Mesodermal cell (in vitro differentiated cells): ENCODE results near the gene GATA5. TPM values are rescaled to one million over a fixed set of nuclear protein-coding genes. Genes with fewer than 3 reads are reported as not detected.

ENCODE experiments used
- H3K27ac ChIP-seq: 2 replicates; pipeline ENCODE4 v1.7.0; 2013; ENCODE audit warnings: mild to moderate bottlenecking, low read depth, low read length, moderate library complexity; ENCODE audit not compliant: severe bottlenecking
- H3K36me3 ChIP-seq: 2 replicates; pipeline ENCODE4 v1.7.1; 2013; ENCODE audit warnings: mild to moderate bottlenecking, low read length, moderate library complexity; ENCODE audit not compliant: control insufficient read depth, insufficient read depth
- H3K4me1 ChIP-seq: one replicate; pipeline ENCODE4 v1.7.1; 2013; ENCODE audit warnings: mild to moderate bottlenecking, low read length; ENCODE audit not compliant: insufficient read depth, control insufficient read depth, poor library complexity, severe bottlenecking
- H3K4me3 ChIP-seq: 2 replicates; pipeline ENCODE4 v1.7.0; 2013; ENCODE audit warnings: low read length, control low read depth, mild to moderate bottlenecking; ENCODE audit not compliant: insufficient read depth, poor library complexity, severe bottlenecking; ENCODE audit errors: extremely low read depth
- H3K9me3 ChIP-seq: 2 replicates; pipeline ENCODE4 v1.7.1; 2013; ENCODE audit warnings: mild to moderate bottlenecking, low read length, moderate library complexity; ENCODE audit not compliant: control insufficient read depth
- WGBS, 2 experiments: methylation state at CpG; one replicate each; pipeline ENCODE4 v1.1.5; 2013; ENCODE audit warnings: missing lambda C conversion rate in 2 of 2; ENCODE audit not compliant: insufficient coverage in 2 of 2; 5-methylcytosine and 5-hydroxymethylcytosine counted together
- polyA plus RNA-seq, 2 experiments: library from polyadenylated mRNA; stranded (reverse); fragments of 50-300 nt; gene quantifications; one replicate each; pipeline ENCODE4 v1.2.3, GENCODE V29; 2013

GATA5 gene, protein sequence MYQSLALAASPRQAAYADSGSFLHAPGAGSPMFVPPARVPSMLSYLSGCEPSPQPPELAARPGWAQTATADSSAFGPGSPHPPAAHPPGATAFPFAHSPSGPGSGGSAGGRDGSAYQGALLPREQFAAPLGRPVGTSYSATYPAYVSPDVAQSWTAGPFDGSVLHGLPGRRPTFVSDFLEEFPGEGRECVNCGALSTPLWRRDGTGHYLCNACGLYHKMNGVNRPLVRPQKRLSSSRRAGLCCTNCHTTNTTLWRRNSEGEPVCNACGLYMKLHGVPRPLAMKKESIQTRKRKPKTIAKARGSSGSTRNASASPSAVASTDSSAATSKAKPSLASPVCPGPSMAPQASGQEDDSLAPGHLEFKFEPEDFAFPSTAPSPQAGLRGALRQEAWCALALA
- 18.4 TPM for polyA plus RNA-seq (2013, experiment 1 of 2)
- polyA plus RNA-seq (2013, experiment 2 of 2), result 18.3 TPM

DNA sequence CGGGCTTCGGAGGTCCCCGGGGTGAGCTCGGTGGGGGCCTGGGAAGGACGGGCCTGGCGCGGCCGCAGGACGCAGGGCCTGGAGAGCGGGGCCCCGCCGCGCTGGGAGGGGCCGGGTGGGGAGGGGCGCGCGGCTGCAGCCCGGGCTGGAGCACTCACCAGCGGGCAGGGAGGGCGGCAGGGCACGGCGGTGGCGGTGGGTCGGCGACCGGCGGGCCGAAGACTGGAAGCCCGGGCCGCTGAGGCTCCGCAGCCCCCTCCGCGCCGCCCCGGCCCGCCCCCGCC lies at the start of gene GATA5:
GATA5 (minus strand) TSS at position 224 of the 284 bp plus-strand sequence. CDS start 474 bp downstream, outside the sequence.
- Histone ChIP-seq H3K9me3 (no peaks in the 10 kb centered on the region), H3K4me3 (peak within 1 kb of the TSS; percentile 55), H3K4me1 (peaks cover 10% of the 10 kb centered on the region), H3K36me3 (no peaks in the 10 kb centered on the region), H3K27ac (peak within 1 kb of the TSS; percentile 16)
- 0% methylated on average over 18 to 34 of the region's 37 CpGs for WGBS, 2 experiments

DNA sequence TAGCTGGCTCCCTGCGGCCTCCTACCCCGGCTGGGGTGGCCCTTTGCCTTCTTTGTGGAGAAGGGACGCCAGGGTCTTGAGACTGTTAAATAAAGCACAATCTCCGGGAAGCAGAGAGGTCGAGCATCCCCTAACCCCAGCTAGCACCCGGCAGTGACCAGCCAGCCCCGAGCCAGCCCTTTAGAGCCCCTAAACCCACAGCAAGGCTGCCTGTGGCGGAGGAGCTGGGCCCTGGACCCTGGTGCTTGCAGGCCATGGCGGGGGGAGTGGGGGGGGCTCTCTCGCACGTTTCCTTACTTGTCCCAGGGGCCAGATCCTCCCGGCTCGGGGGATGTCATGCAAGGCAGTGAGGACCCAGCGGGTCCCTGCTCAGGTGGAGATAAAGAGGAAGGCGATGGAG lies 49.2 kb upstream of the GATA5 start:
- Histone ChIP-seq H3K4me3 (no peak overlapping the region), H3K27ac (peak overlapping the region; percentile 37), H3K36me3 (no peaks in the 10 kb centered on the region), H3K9me3 (no peaks in the 10 kb centered on the region), H3K4me1 (peaks cover 26% of the 10 kb centered on the region)
- WGBS, 2 experiments, result 74 to 83% methylated on average over 5 to 14 of the region's 15 CpGs

DNA sequence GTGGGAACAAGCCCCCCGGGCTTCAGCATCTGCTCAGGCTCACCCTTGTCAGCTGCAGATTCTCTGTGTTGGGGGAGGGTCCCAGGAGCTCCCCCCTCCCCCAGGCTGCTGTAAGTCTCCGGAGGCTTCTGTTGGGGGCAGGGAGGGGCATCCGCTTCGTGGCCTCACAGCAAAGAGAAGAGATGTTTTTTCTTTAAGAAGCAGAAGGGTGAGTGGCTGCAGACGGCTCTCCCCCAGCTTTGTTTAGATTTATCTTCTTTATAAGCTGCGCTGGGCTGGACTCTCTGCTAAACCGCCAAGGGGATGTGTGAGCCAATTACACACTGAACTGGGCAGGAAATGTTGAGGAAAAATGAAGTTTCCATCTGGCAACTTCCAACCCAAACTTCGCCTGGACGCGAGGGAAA lies 48.7 kb upstream of the GATA5 start:
- H3K27ac ChIP-seq, result peak overlapping the region; percentile 37
- no peak overlapping the region for H3K4me3 ChIP-seq
- no peaks in the 10 kb centered on the region for H3K36me3 ChIP-seq
- WGBS, 2 experiments, result 37 to 43% methylated on average over 5 to 7 of the region's 10 CpGs
- peaks cover 22% of the 10 kb centered on the region for H3K4me1 ChIP-seq
- no peaks in the 10 kb centered on the region for H3K9me3 ChIP-seq

DNA sequence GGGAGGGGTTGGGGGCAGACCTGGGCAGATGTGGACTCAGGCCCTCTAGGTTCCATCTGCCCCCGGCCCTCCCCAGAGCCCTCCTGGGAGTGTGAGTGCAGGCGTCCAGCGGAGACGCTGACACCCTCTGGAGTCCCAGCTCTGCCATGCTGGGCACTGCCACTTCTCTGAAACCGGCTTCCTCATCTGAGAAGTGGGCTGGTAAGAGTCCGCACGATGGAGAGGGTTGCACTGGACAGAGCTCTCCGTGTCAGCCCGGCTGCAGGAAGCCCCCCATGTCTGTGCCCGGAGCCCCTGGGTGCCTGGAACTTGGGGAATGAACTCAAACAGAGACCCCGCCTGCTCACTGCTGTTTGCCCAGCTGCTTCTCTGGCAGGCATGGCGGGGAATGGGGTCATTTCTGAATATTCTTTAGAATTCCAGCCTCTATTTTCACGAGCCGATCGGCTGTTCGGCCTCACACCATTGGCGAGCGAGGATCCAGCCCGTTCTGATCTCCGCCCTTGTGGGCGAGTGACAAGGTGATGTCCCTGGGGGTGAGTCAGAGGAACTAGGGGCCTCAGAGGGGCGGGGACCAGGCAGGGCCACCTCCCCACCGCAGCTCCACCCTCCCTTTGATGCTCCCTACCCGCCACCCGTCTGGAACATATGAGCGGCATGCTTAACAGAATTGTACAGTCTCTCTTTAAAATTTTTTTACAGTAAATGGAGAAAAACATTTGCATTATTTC lies 47.8 kb upstream of the GATA5 start:
- Histone ChIP-seq H3K4me1 (peaks cover 20% of the 10 kb centered on the region), H3K36me3 (no peaks in the 10 kb centered on the region), H3K27ac (no peak overlapping the region), H3K4me3 (no peak overlapping the region), H3K9me3 (no peaks in the 10 kb centered on the region)
- WGBS, 2 experiments, result 52 to 67% methylated on average over 14 to 18 of the region's 26 CpGs

DNA sequence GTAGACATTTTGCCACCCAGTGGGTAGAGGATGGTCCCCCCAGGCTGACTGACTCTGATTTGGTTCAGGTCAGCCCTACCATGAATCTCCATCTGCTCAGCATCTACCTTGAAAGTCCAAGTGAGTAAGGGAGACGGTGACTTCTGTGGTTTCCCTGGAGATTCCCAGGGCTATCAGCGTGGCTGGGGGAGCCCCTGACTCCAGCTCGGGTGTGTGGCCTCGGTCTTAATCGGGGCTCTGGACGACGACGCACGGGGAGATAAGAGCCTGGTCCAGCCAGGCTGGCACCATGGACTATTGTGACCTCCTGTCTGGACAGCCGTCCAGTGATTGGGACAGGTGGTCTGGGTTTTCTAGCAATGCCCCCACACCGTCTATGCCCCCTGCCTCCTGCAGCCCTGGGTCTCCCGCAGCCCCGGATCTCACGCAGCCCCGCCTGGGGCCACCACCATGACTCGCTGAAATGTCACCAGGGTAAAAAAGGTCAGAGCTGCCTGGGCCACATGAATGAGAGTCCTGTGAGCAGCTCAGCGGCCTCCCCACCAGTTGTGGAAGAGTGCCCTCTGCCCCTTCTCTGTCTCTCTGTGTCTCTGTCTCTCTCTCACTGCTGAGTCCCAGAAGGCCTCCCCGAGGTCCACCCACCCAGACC lies 47.1 kb upstream of the GATA5 start:
- H3K27ac ChIP-seq, result no peak overlapping the region
- peaks cover 20% of the 10 kb centered on the region for H3K4me1 ChIP-seq
- H3K36me3 ChIP-seq, result no peaks in the 10 kb centered on the region
- H3K9me3 ChIP-seq, result no peaks in the 10 kb centered on the region
- 78 to 88% methylated on average over 16 to 17 of the region's 18 CpGs for WGBS, 2 experiments
- H3K4me3 ChIP-seq, result no peak overlapping the region

DNA sequence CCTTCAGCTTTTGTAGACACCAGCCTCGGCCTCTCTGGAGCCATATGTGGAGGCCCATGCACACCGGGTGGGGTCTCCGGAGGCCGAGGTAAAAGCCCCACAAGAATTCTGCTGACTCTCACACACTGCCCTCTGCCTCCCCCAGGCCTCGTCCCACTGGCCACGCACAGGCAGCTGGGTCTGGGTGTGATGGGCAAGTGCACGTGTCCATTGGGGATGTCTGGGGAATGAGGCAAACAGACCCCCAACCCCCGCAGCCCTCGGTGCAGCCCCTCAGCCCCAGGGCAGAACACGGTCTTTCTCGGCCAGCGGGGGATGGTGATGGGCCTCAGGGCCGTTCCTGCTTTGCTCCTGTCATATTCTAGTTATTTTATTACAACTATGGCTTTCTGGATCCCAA lies 44.0 kb upstream of the GATA5 start:
- WGBS, 2 experiments, result 82 to 87% methylated on average over 10 to 13 of the region's 13 CpGs
- no peaks in the 10 kb centered on the region for H3K9me3 ChIP-seq
- peaks cover 20% of the 10 kb centered on the region for H3K4me1 ChIP-seq
- no peak overlapping the region for H3K27ac ChIP-seq
- no peaks in the 10 kb centered on the region for H3K36me3 ChIP-seq
- H3K4me3 ChIP-seq, result no peak overlapping the region

DNA sequence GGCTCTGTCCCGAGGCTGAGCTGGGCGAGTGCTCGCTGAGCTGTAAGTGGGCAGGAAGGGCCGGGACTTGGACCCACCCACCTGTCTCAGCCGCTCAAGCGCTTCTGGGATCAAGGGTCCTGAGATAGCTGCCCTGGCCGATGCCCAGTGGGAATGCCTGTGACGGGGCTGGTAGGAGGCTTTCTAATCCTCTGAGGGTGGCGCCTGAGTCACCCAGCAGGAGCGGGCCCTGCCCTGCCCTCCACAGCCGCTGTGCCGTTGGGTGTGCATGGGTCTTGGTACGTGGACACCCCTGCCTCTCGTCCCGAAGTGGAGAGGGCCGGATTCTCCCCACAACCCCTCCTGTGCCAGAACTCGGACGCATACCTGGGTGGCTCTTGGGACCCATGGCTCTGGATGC lies 43.1 kb upstream of the GATA5 start:
- 89 to 96% methylated on average over 10 to 13 of the region's 18 CpGs for WGBS, 2 experiments
- no peaks in the 10 kb centered on the region for H3K9me3 ChIP-seq

DNA sequence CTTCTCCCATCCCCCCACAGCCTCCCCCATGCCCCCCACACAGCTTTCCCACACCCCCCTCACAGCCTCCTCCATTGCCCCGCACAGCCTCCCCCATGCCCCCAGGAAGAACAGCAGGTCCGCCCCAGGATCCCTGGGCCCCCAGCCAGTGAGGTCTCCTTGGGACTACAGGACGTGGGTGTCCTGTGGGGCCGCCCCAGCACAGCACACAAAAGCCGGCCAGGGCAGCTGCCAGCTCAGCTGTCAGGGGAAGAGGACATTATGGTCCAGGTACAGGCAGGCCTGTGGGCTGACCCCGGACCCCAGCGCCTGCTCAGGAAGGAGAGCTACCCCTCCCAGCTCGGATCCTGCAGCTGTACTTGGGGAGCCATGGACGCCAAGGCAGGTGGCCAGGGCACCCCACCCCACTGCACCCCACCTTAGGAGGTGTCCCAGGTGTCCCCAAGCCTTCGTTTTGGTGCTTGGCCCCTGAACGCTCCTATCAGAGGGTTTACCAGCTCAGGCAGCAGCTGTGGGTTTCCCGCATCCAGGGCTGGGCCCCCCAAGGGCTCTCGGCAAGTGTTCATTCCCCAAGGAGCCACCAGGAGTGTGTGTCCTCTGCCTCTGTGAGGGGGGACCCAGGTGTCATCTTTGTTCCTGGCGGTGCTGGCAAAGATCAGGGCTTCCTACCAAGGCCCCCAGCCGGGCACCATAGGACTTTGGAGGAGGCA lies 42.3 kb upstream of the GATA5 start:
- WGBS, 2 experiments, result 93 to 96% methylated on average over 13 of the region's 15 CpGs
- Histone ChIP-seq H3K4me3 (no peak overlapping the region), H3K9me3 (no peaks in the 10 kb centered on the region), H3K36me3 (no peaks in the 10 kb centered on the region), H3K27ac (no peak overlapping the region), H3K4me1 (peaks cover 2% of the 10 kb centered on the region)

More for the DNA sequence above, 43.1 kb upstream of the GATA5 start:
- no peak overlapping the region for H3K4me3 ChIP-seq
- H3K27ac ChIP-seq, result no peak overlapping the region
- peaks cover 11% of the 10 kb centered on the region for H3K4me1 ChIP-seq
- H3K36me3 ChIP-seq, result no peaks in the 10 kb centered on the region

DNA sequence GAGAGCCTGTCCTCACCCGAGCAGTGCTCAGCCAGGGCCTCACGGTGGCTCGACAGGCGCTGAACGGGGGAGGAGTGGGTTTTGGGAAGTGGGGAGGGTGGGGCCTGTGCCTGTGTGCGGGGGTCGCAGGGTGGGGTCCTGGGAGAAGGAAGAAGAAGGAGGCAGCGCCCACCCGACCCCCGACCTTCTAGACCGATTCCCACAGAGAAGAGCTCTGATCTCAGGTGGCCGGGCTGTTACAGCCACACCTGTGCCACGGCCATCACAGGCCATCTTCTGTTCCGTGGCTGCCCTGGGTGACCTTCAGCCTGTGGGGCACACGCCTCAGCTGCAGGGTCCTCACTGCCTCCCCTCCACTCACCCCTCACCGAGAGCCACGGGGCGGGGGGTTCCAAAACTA lies 41.4 kb upstream of the GATA5 start:
- no peak overlapping the region for H3K4me3 ChIP-seq
- no peaks in the 10 kb centered on the region for H3K9me3 ChIP-seq
- H3K4me1 ChIP-seq, result peaks cover 2% of the 10 kb centered on the region
- no peaks in the 10 kb centered on the region for H3K36me3 ChIP-seq
- 84 to 92% methylated on average over 8 to 13 of the region's 18 CpGs for WGBS, 2 experiments
- no peak overlapping the region for H3K27ac ChIP-seq

DNA sequence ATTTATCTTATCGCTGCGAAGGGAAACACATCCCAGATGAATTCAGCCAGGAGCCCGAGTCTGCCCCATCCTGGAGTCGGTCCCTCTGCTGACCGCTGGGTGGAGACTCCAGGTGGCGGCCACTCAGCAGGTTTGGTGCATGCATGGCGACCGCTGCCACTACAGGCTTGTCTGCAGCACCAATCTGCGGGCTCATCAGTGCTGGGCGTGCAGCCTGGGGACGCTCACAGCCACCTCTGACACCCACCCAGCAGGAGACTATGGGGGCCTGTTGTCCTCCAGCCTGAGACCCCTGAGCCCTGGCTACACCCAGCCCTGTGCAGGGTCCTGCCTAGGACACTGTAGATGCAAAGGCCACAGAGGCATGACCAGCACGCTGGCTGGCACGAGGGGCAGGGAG lies 40.5 kb upstream of the GATA5 start:
- Histone ChIP-seq H3K36me3 (no peaks in the 10 kb centered on the region), H3K4me3 (no peak overlapping the region)

More for the DNA sequence above, 40.5 kb upstream of the GATA5 start:
- Histone ChIP-seq H3K9me3 (no peaks in the 10 kb centered on the region), H3K27ac (no peak overlapping the region), H3K4me1 (peaks cover 8% of the 10 kb centered on the region)
- WGBS, 2 experiments, result 79 to 89% methylated on average over 13 of the region's 13 CpGs
